Endodermal cell (in vitro differentiated cells): ENCODE measurements around the gene TMEM150A. TPM values are rescaled to one million over a fixed set of nuclear protein-coding genes. Genes with fewer than 3 reads are reported as not detected.

ENCODE experiments used
- DNase-seq: peaks from one replicate; pipeline ENCODE4 v3.0.0-alpha.2; 2017
- H3K27ac ChIP-seq: 2 replicates; pipeline ENCODE4 v1.5.1; 2013; ENCODE audit warnings: mild to moderate bottlenecking, low read depth, low read length, moderate library complexity
- H3K27me3 ChIP-seq: 2 replicates; pipeline ENCODE4 v1.6.1; 2013; ENCODE audit warnings: mild to moderate bottlenecking, low read length, moderate library complexity; ENCODE audit not compliant: insufficient read depth, control insufficient read depth, poor library complexity, severe bottlenecking
- H3K36me3 ChIP-seq: 2 replicates; pipeline ENCODE4 v1.7.0; 2013; ENCODE audit warnings: mild to moderate bottlenecking, low read length, moderate library complexity; ENCODE audit not compliant: control insufficient read depth, insufficient read depth
- H3K4me1 ChIP-seq: one replicate; pipeline ENCODE4 v1.7.0; 2013; ENCODE audit warnings: low read length; ENCODE audit not compliant: control insufficient read depth, insufficient read depth
- H3K4me3 ChIP-seq: 2 replicates; pipeline ENCODE4 v1.5.1; 2013; ENCODE audit warnings: mild to moderate bottlenecking, low read length, moderate library complexity
- H3K9ac ChIP-seq: 2 replicates; pipeline ENCODE4 v1.6.1; 2013; ENCODE audit warnings: mild to moderate bottlenecking, low read length, moderate library complexity; ENCODE audit not compliant: poor library complexity, severe bottlenecking; ENCODE audit errors: extremely low read depth
- H3K9me3 ChIP-seq: 2 replicates; pipeline ENCODE4 v1.6.1; 2013; ENCODE audit warnings: mild to moderate bottlenecking, low read length, moderate library complexity; ENCODE audit not compliant: control insufficient read depth
- H3K27ac Mint-ChIP-seq: 2 replicates; pipeline ENCODE4 v1.8.0; 2020; ENCODE audit warnings: mixed read lengths
- H3K27me3 Mint-ChIP-seq: 2 replicates; pipeline ENCODE4 v1.8.0; 2021; ENCODE audit warnings: mild to moderate bottlenecking, mixed read lengths; ENCODE audit not compliant: insufficient read depth
- H3K36me3 Mint-ChIP-seq: 2 replicates; pipeline ENCODE4 v1.8.0; 2020; ENCODE audit warnings: low read depth, mixed read lengths
- H3K4me1 Mint-ChIP-seq: 2 replicates; pipeline ENCODE4 v1.8.0; 2020; ENCODE audit warnings: mixed read lengths
- H3K4me3 Mint-ChIP-seq: 2 replicates; pipeline ENCODE4 v1.8.0; 2020; ENCODE audit warnings: mild to moderate bottlenecking, moderate library complexity, mixed read lengths
- H3K9me3 Mint-ChIP-seq: 2 replicates; pipeline ENCODE4 v1.8.0; 2020; ENCODE audit warnings: mild to moderate bottlenecking, mixed read lengths
- CTCF ChIP-seq: fragments of 200-600 bp; sonication (generic); conservative IDR thresholded peaks from 2 replicates; pipeline ENCODE4 v1.5.0; 2021; ENCODE audit warnings: antibody characterized with exemption, mild to moderate bottlenecking
- WGBS, 2 experiments: methylation state at CpG; one replicate each; pipeline versions ENCODE4 v1.1.5 to v1.1.7; 2013; ENCODE audit warnings: missing lambda C conversion rate in 2 of 2, mixed read lengths in 1 of 2; ENCODE audit not compliant: insufficient coverage in 1 of 2, insufficient read length in 1 of 2; 5-methylcytosine and 5-hydroxymethylcytosine counted together
- total RNA-seq, 2 donors: library from RNA; stranded (reverse); fragmentation: NEBNext Ultra II Directional in 1 of 2; extraction: Animal tissue kit (Norgen Biotek cat#: 25700) in 1 of 2; gene quantifications; 2 replicates in 1 of 2; 3 replicates in 1 of 2; pipeline ENCODE4 v1.2.1, GENCODE V29; 2021

Gene TMEM150A
- total RNA-seq, 2 donors from 2014 or later = 23.8 to 32.2 TPM

GRCh38 chr2:85550486-85550885, 52.0 kb downstream of the TMEM150A start:
- WGBS, 2 experiments = 94 to 95% methylated on average over 10 of the region's 10 CpGs
- H3K4me1 ChIP-seq = no peaks in the 10 kb centered on the region
- H3K27ac ChIP-seq = no peak overlapping the region
- no peaks in the 10 kb centered on the region for H3K27me3 ChIP-seq
- H3K4me3 Mint-ChIP-seq = no peak overlapping the region
- no peaks in the 10 kb centered on the region for H3K27me3 Mint-ChIP-seq
- H3K9ac ChIP-seq = no peak overlapping the region
- peaks cover 6% of the 10 kb centered on the region for H3K4me1 Mint-ChIP-seq
- peaks cover 76% of the 10 kb centered on the region for H3K36me3 Mint-ChIP-seq
- H3K36me3 ChIP-seq = peaks cover 82% of the 10 kb centered on the region
- no peak for TF ChIP-seq CTCF
- DNase-seq = no peak
- H3K4me3 ChIP-seq = no peak overlapping the region
- no peaks in the 10 kb centered on the region for H3K9me3 Mint-ChIP-seq
- no peaks in the 10 kb centered on the region for H3K9me3 ChIP-seq
- H3K27ac Mint-ChIP-seq = no peak overlapping the region

- TF ChIP-seq CTCF = no peak
- Histone ChIP-seq H3K9ac (no peak overlapping the region), H3K36me3 (peaks cover 81% of the 10 kb centered on the region), H3K9me3 (no peaks in the 10 kb centered on the region), H3K4me1 (no peaks in the 10 kb centered on the region), H3K27ac (no peak overlapping the region), H3K4me3 (no peak overlapping the region), H3K27me3 (no peaks in the 10 kb centered on the region)
- 72 to 80% methylated on average over 4 of the region's 4 CpGs for WGBS, 2 experiments
- DNase-seq = no peak
- H3K9me3 Mint-ChIP-seq = no peaks in the 10 kb centered on the region
- peak overlapping the region; percentile 55 for H3K27ac Mint-ChIP-seq
- peaks cover 6% of the 10 kb centered on the region for H3K4me1 Mint-ChIP-seq
- H3K27me3 Mint-ChIP-seq = no peaks in the 10 kb centered on the region
- no peak overlapping the region for H3K4me3 Mint-ChIP-seq
- peaks cover 77% of the 10 kb centered on the region for H3K36me3 Mint-ChIP-seq
Measured at GRCh38 chr2:85549826-85550225, 52.7 kb downstream of the TMEM150A start.

- no peak overlapping the region for H3K4me3 Mint-ChIP-seq
- Histone ChIP-seq H3K27me3 (no peaks in the 10 kb centered on the region), H3K9ac (no peak overlapping the region), H3K4me1 (no peaks in the 10 kb centered on the region), H3K36me3 (peaks cover 80% of the 10 kb centered on the region), H3K4me3 (no peak overlapping the region), H3K9me3 (no peaks in the 10 kb centered on the region), H3K27ac (no peak overlapping the region)
- peaks cover 6% of the 10 kb centered on the region for H3K4me1 Mint-ChIP-seq
- no peaks in the 10 kb centered on the region for H3K9me3 Mint-ChIP-seq
- WGBS, 2 experiments = 95 to 97% methylated on average over 10 of the region's 10 CpGs
- no peaks in the 10 kb centered on the region for H3K27me3 Mint-ChIP-seq
- H3K27ac Mint-ChIP-seq = no peak overlapping the region
- no peak for DNase-seq
- TF ChIP-seq CTCF = no peak
- peaks cover 78% of the 10 kb centered on the region for H3K36me3 Mint-ChIP-seq
Measured at GRCh38 chr2:85549095-85549494, 53.4 kb downstream of the TMEM150A start.
